Measurements from ENCODE around the gene CLDN5. TPM values are rescaled to one million over a fixed set of nuclear protein-coding genes. Genes with fewer than 3 reads are reported as not detected.

CLDN5 gene
- total and polyA plus RNA-seq, 2 donors (not counting 1 experiment from before 2014, with no cell fraction given), result not detected

GRCh38 chr22:19526702-19527111, 2.5 kb upstream of the CLDN5 start:
- Histone ChIP-seq H3K27me3 (replicated peaks in 1 of 4; ENCODE audit: control extremely low read depth in 1 of 4, control insufficient read depth in 3 of 4, insufficient read depth in 4 of 4, low read length in 3 of 4) (peaks cover 0 to 41% (median 5%) of the 10 kb centered on the region in 4 experiments), H3K9ac (ENCODE audit: low read length) (no peak overlapping the region), H3K36me3 (replicated peaks in 1 of 2; ENCODE audit: control extremely low read depth in 1 of 2, control insufficient read depth in 1 of 2, extremely low read depth in 1 of 2, insufficient read depth in 2 of 2, low read length in 1 of 2) (no peaks in the 10 kb centered on the region), H3K79me2 (ENCODE audit: control insufficient read depth, insufficient read depth, low read length) (no peaks in the 10 kb centered on the region), H4K20me1 (ENCODE audit: control insufficient read depth, insufficient read depth, low read length, poor library complexity, severe bottlenecking) (no peaks in the 10 kb centered on the region), H3K4me1 (ENCODE audit: control insufficient read depth in 2 of 2, insufficient read depth in 2 of 2, low read length in 2 of 2) (peaks cover 8 to 22% of the 10 kb centered on the region in 2 donors), H3K9me3 (ENCODE audit: control extremely low read depth in 1 of 3, control insufficient read depth in 2 of 3, insufficient read depth in 1 of 3, low read length in 2 of 3) (peaks cover 0 to 2% (median 0%) of the 10 kb centered on the region in 3 donors), H3K4me2 (replicated peaks; ENCODE audit: low read depth, low read length, poor library complexity, severe bottlenecking) (no peak overlapping the region), H2AFZ (ENCODE audit: insufficient read depth, low read depth, low read length, poor library complexity, severe bottlenecking) (no peak overlapping the region), H3K4me3 (ENCODE audit: control extremely low read depth in 1 of 5, extremely low read depth in 1 of 5, insufficient read depth in 1 of 5, low read depth in 2 of 5, low read length in 4 of 5) (no peak overlapping the region), H3K27ac (ENCODE audit: low read length in 2 of 2) (no peak overlapping the region)
- peaks cover 26% of the 10 kb centered on the region for H3K27me3 Mint-ChIP-seq
- ChIA-PET POLR2A (no interaction called here), CTCF (no interaction called here)
- no peak overlapping the region for H3K4me3 Mint-ChIP-seq
- ATAC-seq (ENCODE audit: low read depth) (no peak), DNase-seq (no peak)
- TF ChIP-seq CTCF (IDR thresholded peaks at IDR 0.05) (no peak), EZH2 (IDR thresholded peaks at IDR 0.05; ENCODE audit: borderline replicate concordance, insufficient read depth, low read depth, low read length, poor library complexity, severe bottlenecking) (no peak)
- 92% methylated on average over 7 of the region's 7 CpGs for WGBS (ENCODE audit: insufficient coverage)
- H3K27ac Mint-ChIP-seq, result no peak overlapping the region
- no peaks in the 10 kb centered on the region for H3K9me3 Mint-ChIP-seq (ENCODE audit: insufficient read depth)
- intact Hi-C loops (cut with micrococcal nuclease), result no loop called here
- peaks cover 12% of the 10 kb centered on the region for H3K4me1 Mint-ChIP-seq

DNA sequence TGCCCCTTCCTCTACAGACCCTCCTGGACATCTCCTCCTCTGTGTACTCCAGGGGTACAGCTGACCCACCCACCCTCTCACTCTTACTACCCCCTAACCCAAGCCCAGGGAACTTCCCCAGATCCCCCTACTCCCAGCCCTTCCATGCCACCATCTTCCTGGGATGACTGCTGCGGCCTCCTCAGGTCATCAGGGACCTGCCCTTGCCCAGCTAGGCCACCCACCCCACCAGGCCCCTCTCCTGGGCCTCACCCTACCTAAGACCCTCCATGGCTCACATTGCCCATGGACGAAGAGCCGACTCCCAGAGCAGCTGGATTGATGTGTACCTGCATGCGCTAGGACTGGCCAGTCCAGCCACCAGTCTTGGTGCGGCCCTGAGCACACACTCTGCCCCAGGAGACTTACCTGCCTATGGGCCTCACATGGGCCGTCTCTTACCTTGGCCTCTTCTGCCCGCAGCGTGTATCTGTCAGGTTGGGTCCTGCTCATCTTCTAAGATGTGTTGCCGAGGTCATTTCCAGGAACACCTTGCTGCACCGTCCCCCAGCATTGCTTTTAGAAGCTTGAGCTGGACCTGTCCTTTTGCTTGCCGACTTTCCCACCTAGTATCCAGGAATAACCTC, 2.0 kb upstream of the CLDN5 start:
- TF ChIP-seq EZH2 (IDR thresholded peaks at IDR 0.05; ENCODE audit: borderline replicate concordance, insufficient read depth, low read depth, low read length, poor library complexity, severe bottlenecking) (no peak), CTCF (IDR thresholded peaks at IDR 0.05) (no peak)
- H3K4me2 ChIP-seq (replicated peaks; ENCODE audit: low read depth, low read length, poor library complexity, severe bottlenecking), result no peak overlapping the region
- H3K36me3 ChIP-seq (replicated peaks in 1 of 2; ENCODE audit: control extremely low read depth in 1 of 2, control insufficient read depth in 1 of 2, extremely low read depth in 1 of 2, insufficient read depth in 2 of 2, low read length in 1 of 2), result no peaks in the 10 kb centered on the region
- no peak overlapping the region for H3K27ac Mint-ChIP-seq
- peak overlapping the region; percentile 32 for H3K4me3 Mint-ChIP-seq
- H3K4me1 Mint-ChIP-seq, result peaks cover 12% of the 10 kb centered on the region
- no peaks in the 10 kb centered on the region for H3K9me3 Mint-ChIP-seq (ENCODE audit: insufficient read depth)
- H3K9me3 ChIP-seq (ENCODE audit: control extremely low read depth in 1 of 3, control insufficient read depth in 2 of 3, insufficient read depth in 1 of 3, low read length in 2 of 3), result peaks cover 0 to 2% (median 0%) of the 10 kb centered on the region in 3 donors
- no peaks in the 10 kb centered on the region for H4K20me1 ChIP-seq (ENCODE audit: control insufficient read depth, insufficient read depth, low read length, poor library complexity, severe bottlenecking)
- ATAC-seq (ENCODE audit: low read depth) (no peak), DNase-seq (no peak)
- POLR2A ChIA-PET, result no interaction called here
- H3K27me3 Mint-ChIP-seq, result peaks cover 26% of the 10 kb centered on the region
- 96% methylated on average over 11 of the region's 11 CpGs for WGBS (ENCODE audit: insufficient coverage)
- no peak overlapping the region for H3K9ac ChIP-seq (ENCODE audit: low read length)
- intact Hi-C loops (cut with micrococcal nuclease), result no loop called here
- H3K4me1 ChIP-seq (ENCODE audit: control insufficient read depth in 2 of 2, insufficient read depth in 2 of 2, low read length in 2 of 2), result peaks cover 8 to 22% of the 10 kb centered on the region in 2 donors
- no peak overlapping the region for H3K4me3 ChIP-seq (ENCODE audit: control extremely low read depth in 1 of 5, extremely low read depth in 1 of 5, insufficient read depth in 1 of 5, low read depth in 2 of 5, low read length in 4 of 5)
- no peak overlapping the region for H3K27ac ChIP-seq (ENCODE audit: low read length in 2 of 2)
- H2AFZ ChIP-seq (ENCODE audit: insufficient read depth, low read depth, low read length, poor library complexity, severe bottlenecking), result no peak overlapping the region
- no peaks in the 10 kb centered on the region for H3K79me2 ChIP-seq (ENCODE audit: control insufficient read depth, insufficient read depth, low read length)
- H3K27me3 ChIP-seq (replicated peaks in 1 of 4; ENCODE audit: control extremely low read depth in 1 of 4, control insufficient read depth in 3 of 4, insufficient read depth in 4 of 4, low read length in 3 of 4), result peaks cover 0 to 41% (median 5%) of the 10 kb centered on the region in 4 experiments
- CTCF ChIA-PET, result no interaction called here
